ENCODE measurements around the gene POMGNT1.

DNA sequence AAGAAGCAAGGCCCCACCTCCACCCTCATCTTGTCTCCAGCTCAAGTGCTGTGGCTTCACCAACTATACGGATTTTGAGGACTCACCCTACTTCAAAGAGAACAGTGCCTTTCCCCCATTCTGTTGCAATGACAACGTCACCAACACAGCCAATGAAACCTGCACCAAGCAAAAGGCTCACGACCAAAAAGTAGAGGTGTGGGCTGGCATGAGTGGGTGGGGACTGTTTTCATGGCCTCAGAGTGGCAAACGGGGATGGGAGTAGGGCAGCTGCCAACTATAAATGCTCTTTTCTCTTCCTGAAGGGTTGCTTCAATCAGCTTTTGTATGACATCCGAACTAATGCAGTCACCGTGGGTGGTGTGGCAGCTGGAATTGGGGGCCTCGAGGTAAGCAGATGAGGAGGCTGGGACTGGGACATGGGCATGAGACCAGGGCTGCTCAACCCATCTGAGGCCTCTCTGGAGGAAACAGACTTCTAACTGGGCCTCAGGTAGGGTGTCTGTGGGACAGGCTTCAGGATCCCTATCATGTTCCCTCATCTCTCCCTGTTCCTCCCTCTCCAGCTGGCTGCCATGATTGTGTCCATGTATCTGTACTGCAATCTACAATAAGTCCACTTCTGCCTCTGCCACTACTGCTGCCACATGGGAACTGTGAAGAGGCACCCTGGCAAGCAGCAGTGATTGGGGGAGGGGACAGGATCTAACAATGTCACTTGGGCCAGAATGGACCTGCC lies 13.1 kb downstream of the POMGNT1 start:
- TF ChIP-seq POLR2A (IDR thresholded peaks at IDR 0.05; ENCODE audit: extremely low read depth, insufficient read length): no peak
- TF ChIP-seq, protein P1, sequence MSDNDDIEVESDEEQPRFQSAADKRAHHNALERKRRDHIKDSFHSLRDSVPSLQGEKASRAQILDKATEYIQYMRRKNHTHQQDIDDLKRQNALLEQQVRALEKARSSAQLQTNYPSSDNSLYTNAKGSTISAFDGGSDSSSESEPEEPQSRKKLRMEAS (IDR thresholded peaks at IDR 0.05; ENCODE audit: low read depth, low read length): no peak
- TF ChIP-seq, protein P2, sequence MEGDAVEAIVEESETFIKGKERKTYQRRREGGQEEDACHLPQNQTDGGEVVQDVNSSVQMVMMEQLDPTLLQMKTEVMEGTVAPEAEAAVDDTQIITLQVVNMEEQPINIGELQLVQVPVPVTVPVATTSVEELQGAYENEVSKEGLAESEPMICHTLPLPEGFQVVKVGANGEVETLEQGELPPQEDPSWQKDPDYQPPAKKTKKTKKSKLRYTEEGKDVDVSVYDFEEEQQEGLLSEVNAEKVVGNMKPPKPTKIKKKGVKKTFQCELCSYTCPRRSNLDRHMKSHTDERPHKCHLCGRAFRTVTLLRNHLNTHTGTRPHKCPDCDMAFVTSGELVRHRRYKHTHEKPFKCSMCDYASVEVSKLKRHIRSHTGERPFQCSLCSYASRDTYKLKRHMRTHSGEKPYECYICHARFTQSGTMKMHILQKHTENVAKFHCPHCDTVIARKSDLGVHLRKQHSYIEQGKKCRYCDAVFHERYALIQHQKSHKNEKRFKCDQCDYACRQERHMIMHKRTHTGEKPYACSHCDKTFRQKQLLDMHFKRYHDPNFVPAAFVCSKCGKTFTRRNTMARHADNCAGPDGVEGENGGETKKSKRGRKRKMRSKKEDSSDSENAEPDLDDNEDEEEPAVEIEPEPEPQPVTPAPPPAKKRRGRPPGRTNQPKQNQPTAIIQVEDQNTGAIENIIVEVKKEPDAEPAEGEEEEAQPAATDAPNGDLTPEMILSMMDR (IDR thresholded peaks at IDR 0.05; ENCODE audit: low read depth, low read length): no peak
